Measurements from ENCODE around the gene BLOC1S6. TPM values are rescaled to one million over a fixed set of nuclear protein-coding genes. Genes with fewer than 3 reads are reported as not detected.

BLOC1S6 gene
- total RNA-seq, 1 experiment from 2014 or later: 35.0 TPM

DNA sequence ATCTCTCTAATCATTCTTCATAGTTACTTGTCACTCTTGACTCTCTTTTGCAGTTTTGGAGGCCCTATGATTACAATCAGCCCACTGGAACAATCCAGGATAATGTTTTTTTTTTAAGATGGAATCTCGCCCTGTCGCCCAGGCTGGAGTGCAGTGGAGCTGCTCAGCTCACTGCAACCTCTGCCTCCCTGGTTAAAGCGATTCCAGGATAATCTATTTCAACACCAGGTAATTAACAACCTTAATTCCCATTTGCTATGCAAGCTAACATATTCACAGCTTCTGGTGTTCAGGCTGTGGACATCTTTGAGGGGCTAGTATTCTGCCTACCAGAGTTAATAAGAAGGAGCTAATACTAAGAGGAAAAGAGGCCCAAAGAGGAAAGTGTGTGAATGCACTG lies 1.1 kb upstream of the BLOC1S6 start:
- TF ChIP-seq, protein P1, sequence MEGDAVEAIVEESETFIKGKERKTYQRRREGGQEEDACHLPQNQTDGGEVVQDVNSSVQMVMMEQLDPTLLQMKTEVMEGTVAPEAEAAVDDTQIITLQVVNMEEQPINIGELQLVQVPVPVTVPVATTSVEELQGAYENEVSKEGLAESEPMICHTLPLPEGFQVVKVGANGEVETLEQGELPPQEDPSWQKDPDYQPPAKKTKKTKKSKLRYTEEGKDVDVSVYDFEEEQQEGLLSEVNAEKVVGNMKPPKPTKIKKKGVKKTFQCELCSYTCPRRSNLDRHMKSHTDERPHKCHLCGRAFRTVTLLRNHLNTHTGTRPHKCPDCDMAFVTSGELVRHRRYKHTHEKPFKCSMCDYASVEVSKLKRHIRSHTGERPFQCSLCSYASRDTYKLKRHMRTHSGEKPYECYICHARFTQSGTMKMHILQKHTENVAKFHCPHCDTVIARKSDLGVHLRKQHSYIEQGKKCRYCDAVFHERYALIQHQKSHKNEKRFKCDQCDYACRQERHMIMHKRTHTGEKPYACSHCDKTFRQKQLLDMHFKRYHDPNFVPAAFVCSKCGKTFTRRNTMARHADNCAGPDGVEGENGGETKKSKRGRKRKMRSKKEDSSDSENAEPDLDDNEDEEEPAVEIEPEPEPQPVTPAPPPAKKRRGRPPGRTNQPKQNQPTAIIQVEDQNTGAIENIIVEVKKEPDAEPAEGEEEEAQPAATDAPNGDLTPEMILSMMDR (IDR thresholded peaks at IDR 0.05; ENCODE audit: unreplicated experiment): no peak
- Mint-ChIP-seq H3K4me3 (ENCODE audit: low read depth, unreplicated experiment) (peak overlapping the region; percentile 78), H3K27me3 (ENCODE audit: unreplicated experiment) (no peaks in the 10 kb centered on the region), H3K27ac (ENCODE audit: unreplicated experiment) (peak overlapping the region; percentile 99), H3K36me3 (ENCODE audit: insufficient read depth, unreplicated experiment) (peaks cover 25% of the 10 kb centered on the region), H3K4me1 (ENCODE audit: low read depth, unreplicated experiment) (peaks cover 18% of the 10 kb centered on the region), H3K9me3 (ENCODE audit: low read depth, unreplicated experiment) (no peaks in the 10 kb centered on the region)
- intact Hi-C loops (cut with micrococcal nuclease; ENCODE audit: unreplicated experiment): loop anchor here (5.0 kb wide), 2 partner anchors 49 to 64 kb away; partner anchors contain the start of gene SLC30A4
- CTCF ChIA-PET: interaction anchor here (1.0 to 1.3 kb wide), 2 partner anchors 63 to 64 kb away, joined by 3 read pairs; no protein-coding TSS in a partner anchor
- DNase-seq: no peak
- BruUV-seq (replicated peaks): no TSS peak

DNA sequence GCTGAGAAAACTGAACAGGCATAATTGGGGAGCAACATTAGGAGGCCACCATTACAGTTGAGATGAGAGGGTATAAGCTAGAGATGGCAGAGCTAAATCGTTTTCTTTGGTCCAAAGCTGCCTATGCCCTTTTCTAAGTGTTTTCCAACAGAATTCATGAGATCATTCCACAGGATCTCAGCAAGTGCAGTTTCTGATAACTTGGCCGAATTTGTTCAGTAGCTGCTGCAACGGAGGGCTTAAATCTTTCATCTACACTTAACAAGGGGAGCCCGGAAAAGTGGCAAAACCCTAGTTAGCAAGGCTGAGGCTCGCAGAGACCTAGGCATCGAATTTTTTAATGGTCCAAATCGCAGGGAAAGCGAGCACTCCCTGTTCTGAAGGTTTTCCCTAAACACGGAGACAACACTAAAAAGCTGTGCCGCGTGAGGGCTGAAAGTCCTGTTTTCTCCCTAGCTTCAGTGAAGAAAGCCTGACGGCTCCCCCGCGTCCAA lies 531 bp upstream of the BLOC1S6 start:
- H3K27ac Mint-ChIP-seq (ENCODE audit: unreplicated experiment): peak overlapping the region; percentile 99
- TF ChIP-seq, protein P1 (IDR thresholded peaks at IDR 0.05; ENCODE audit: unreplicated experiment): no peak
- TSS peak; percentile 94 for BruUV-seq (replicated peaks)
- no peaks in the 10 kb centered on the region for H3K9me3 Mint-ChIP-seq (ENCODE audit: low read depth, unreplicated experiment)
- DNase-seq: no peak
- H3K36me3 Mint-ChIP-seq (ENCODE audit: insufficient read depth, unreplicated experiment): peaks cover 25% of the 10 kb centered on the region
- peak overlapping the region; percentile 78 for H3K4me3 Mint-ChIP-seq (ENCODE audit: low read depth, unreplicated experiment)
- peaks cover 18% of the 10 kb centered on the region for H3K4me1 Mint-ChIP-seq (ENCODE audit: low read depth, unreplicated experiment)
- CTCF ChIA-PET: interaction anchor here (1.0 to 2.1 kb wide), 3 partner anchors 25 to 65 kb away, joined by 3 to 5 read pairs (median 3); no protein-coding TSS in a partner anchor
- H3K27me3 Mint-ChIP-seq (ENCODE audit: unreplicated experiment): no peaks in the 10 kb centered on the region
- intact Hi-C loops (cut with micrococcal nuclease; ENCODE audit: unreplicated experiment): loop anchor here (5.0 kb wide), 2 partner anchors 49 to 64 kb away; partner anchors contain the start of gene SLC30A4

GRCh38 chr15:45587863-45588170 lies 638 bp downstream of the BLOC1S6 start:
- DNase-seq: no peak
- TF ChIP-seq, protein P1 (IDR thresholded peaks at IDR 0.05; ENCODE audit: unreplicated experiment): no peak
- intact Hi-C loops (cut with micrococcal nuclease; ENCODE audit: unreplicated experiment): loop anchor here (5.0 kb wide), 2 partner anchors 51 to 66 kb away; partner anchors contain the start of gene SLC30A4
- H3K9me3 Mint-ChIP-seq (ENCODE audit: low read depth, unreplicated experiment): no peaks in the 10 kb centered on the region
- CTCF ChIA-PET: interaction anchor here (2.1 kb wide), 1 partner anchor 24 kb away, joined by 5 read pairs; no protein-coding TSS in a partner anchor
- peak overlapping the region; percentile 78 for H3K4me3 Mint-ChIP-seq (ENCODE audit: low read depth, unreplicated experiment)
- H3K27ac Mint-ChIP-seq (ENCODE audit: unreplicated experiment): peak overlapping the region; percentile 99
- no peaks in the 10 kb centered on the region for H3K27me3 Mint-ChIP-seq (ENCODE audit: unreplicated experiment)
- BruUV-seq (replicated peaks): TSS peak; percentile 68
- H3K36me3 Mint-ChIP-seq (ENCODE audit: insufficient read depth, unreplicated experiment): peaks cover 25% of the 10 kb centered on the region
- H3K4me1 Mint-ChIP-seq (ENCODE audit: low read depth, unreplicated experiment): peaks cover 18% of the 10 kb centered on the region

GRCh38 chr15:45588219-45588875 lies 1.2 kb downstream of the BLOC1S6 start:
- BruUV-seq (replicated peaks): no TSS peak
- TF ChIP-seq, protein P1 (IDR thresholded peaks at IDR 0.05; ENCODE audit: unreplicated experiment): no peak
- intact Hi-C loops (cut with micrococcal nuclease; ENCODE audit: unreplicated experiment): loop anchor here (5.0 kb wide), 2 partner anchors 51 to 66 kb away; partner anchors contain the start of gene SLC30A4
- CTCF ChIA-PET: interaction anchor here (0.7 to 2.1 kb wide), 3 partner anchors 14 to 130 kb away, joined by 3 to 7 read pairs (median 5); no protein-coding TSS in a partner anchor
- H3K4me1 Mint-ChIP-seq (ENCODE audit: low read depth, unreplicated experiment): peaks cover 18% of the 10 kb centered on the region
- H3K4me3 Mint-ChIP-seq (ENCODE audit: low read depth, unreplicated experiment): peak overlapping the region; percentile 78
- H3K27me3 Mint-ChIP-seq (ENCODE audit: unreplicated experiment): no peaks in the 10 kb centered on the region
- DNase-seq: no peak
- peak overlapping the region; percentile 99 for H3K27ac Mint-ChIP-seq (ENCODE audit: unreplicated experiment)
- H3K36me3 Mint-ChIP-seq (ENCODE audit: insufficient read depth, unreplicated experiment): peaks cover 25% of the 10 kb centered on the region
- no peaks in the 10 kb centered on the region for H3K9me3 Mint-ChIP-seq (ENCODE audit: low read depth, unreplicated experiment)

Measured in Calu3 (cell line).